ENCODE measurements around the gene MMP10.

- TF ChIP-seq CTCF (IDR thresholded peaks at IDR 0.05): no peak
- no peak for TF ChIP-seq EZH2 (IDR thresholded peaks at IDR 0.05)
- TF ChIP-seq EZH2phosphoT487 (IDR thresholded peaks at IDR 0.05): no peak
These were observed 12.6 kb downstream of the MMP10 start for GRCh38 chr11:102767800-102768199.

Data from neural progenitor cell (in vitro differentiated cells).